IMR-90 (cell line): ENCODE results near the gene SIT1. TPM values are rescaled to one million over a fixed set of nuclear protein-coding genes. Genes with fewer than 3 reads are reported as not detected.

ENCODE experiments used
- ATAC-seq: fragments of 200-7000 bp; cut with Tn5 transposase; 2 replicates; pipeline ENCODE4 v1.9.1; 2020; ENCODE audit warnings: low read depth, mild to moderate bottlenecking, moderate library complexity
- BruUV-seq: library from RNA; stranded (reverse); fragments of 400-500 nt; replicated peaks from 2 replicates; lab custom pipeline; 2021; lab: Mats Ljungman, UMichigan
- CTCF ChIA-PET: fragments of 300-600 bp; formaldehyde crosslinking; extraction: SDS; loops from one replicate; lab custom pipeline; 2021; ENCODE audit warnings: antibody characterized with exemption; lab: Yijun Ruan, JAX
- POLR2A ChIA-PET: fragments of 300-600 bp; sonication (Branson Sonifier 250); formaldehyde crosslinking; loops from one replicate; lab custom pipeline; 2022; ENCODE audit warnings: antibody characterized with exemption; ENCODE audit not compliant: unreplicated experiment; lab: Charles Lee
- DNase-seq: peaks from one replicate; pipeline ENCODE4 v3.0.0; 2013
- H2AFZ ChIP-seq: replicated peaks from 2 replicates; pipeline ENCODE3; 2013; ENCODE audit warnings: low read length, mild to moderate bottlenecking; ENCODE audit not compliant: poor library complexity
- H2AK5ac ChIP-seq: 2 replicates; pipeline ENCODE4 v1.6.1; 2013; ENCODE audit warnings: low read depth, low read length, inconsistent platforms
- H2AK9ac ChIP-seq: replicated peaks from 2 replicates; pipeline ENCODE3; 2013; ENCODE audit warnings: mild to moderate bottlenecking, low read depth, low read length, moderate library complexity; ENCODE audit not compliant: poor library complexity
- H2BK120ac ChIP-seq: 2 replicates; pipeline ENCODE4 v1.6.1; 2013; ENCODE audit warnings: low read depth, low read length, inconsistent platforms
- H2BK15ac ChIP-seq: 3 replicates; pipeline ENCODE4 v1.6.1; 2013; ENCODE audit warnings: low read depth, low read length, inconsistent platforms
- H2BK20ac ChIP-seq: 2 replicates; pipeline ENCODE4 v1.6.1; 2013; ENCODE audit warnings: low read depth, mild to moderate bottlenecking, inconsistent platforms, low read length, moderate library complexity
- H2BK5ac ChIP-seq: 2 replicates; pipeline ENCODE4 v1.6.1; 2013; ENCODE audit warnings: mild to moderate bottlenecking, low read depth, low read length, inconsistent platforms; ENCODE audit not compliant: poor library complexity, severe bottlenecking
- H3K14ac ChIP-seq: replicated peaks from 2 replicates; pipeline ENCODE4 v1.6.1; 2013; ENCODE audit warnings: low read depth, low read length, inconsistent platforms
- H3K18ac ChIP-seq: 2 replicates; pipeline ENCODE4 v1.6.1; 2013; ENCODE audit warnings: low read depth, low read length, control low read depth
- H3K23ac ChIP-seq: 2 replicates; pipeline ENCODE4 v1.6.1; 2013; ENCODE audit warnings: low read depth, low read length, inconsistent platforms
- H3K27ac ChIP-seq: 2 replicates; pipeline ENCODE4 v1.5.1; 2013; ENCODE audit warnings: mild to moderate bottlenecking, control low read depth, low read length; ENCODE audit not compliant: insufficient read depth
- H3K27me3 ChIP-seq: 2 replicates; pipeline ENCODE4 v1.6.1; 2013; ENCODE audit warnings: low read length; ENCODE audit not compliant: control insufficient read depth, insufficient read depth
- H3K36me3 ChIP-seq: 2 replicates; pipeline ENCODE4 v1.6.1; 2013; ENCODE audit warnings: low read length, mixed read lengths; ENCODE audit not compliant: control insufficient read depth, insufficient read depth
- H3K4ac ChIP-seq: 2 replicates; pipeline ENCODE4 v1.6.1; 2013; ENCODE audit warnings: low read depth, low read length, inconsistent platforms
- H3K4me1 ChIP-seq: 2 replicates; pipeline ENCODE4 v1.6.1; 2013; ENCODE audit warnings: low read length, mixed read lengths; ENCODE audit not compliant: control insufficient read depth, insufficient read depth
- H3K4me2 ChIP-seq: 2 replicates; pipeline ENCODE4 v1.6.1; 2013; ENCODE audit warnings: low read depth, mild to moderate bottlenecking, control low read depth, low read length, moderate library complexity
- H3K4me3 ChIP-seq: 2 replicates; pipeline ENCODE4 v1.5.1; 2013; ENCODE audit warnings: low read depth, mild to moderate bottlenecking, control low read depth, low read length, moderate library complexity; ENCODE audit not compliant: insufficient read depth
- H3K56ac ChIP-seq: 2 replicates; pipeline ENCODE4 v1.6.1; 2013; ENCODE audit warnings: low read length, inconsistent platforms; ENCODE audit not compliant: insufficient read depth; ENCODE audit errors: extremely low read depth
- H3K79me1 ChIP-seq, 2 experiments: 2 replicates each; pipeline ENCODE4 v1.6.1; 2013; ENCODE audit warnings: low read length in 2 of 2, inconsistent platforms in 1 of 2, low read depth in 1 of 2
- H3K9ac ChIP-seq: 2 replicates; pipeline ENCODE4 v1.6.1; 2013; ENCODE audit warnings: low read depth, low read length, control low read depth
- H3K9me1 ChIP-seq: 2 replicates; pipeline ENCODE4 v1.6.1; 2013; ENCODE audit warnings: low read length, inconsistent platforms; ENCODE audit not compliant: insufficient read depth
- H3K9me3 ChIP-seq: 2 replicates; pipeline ENCODE4 v1.6.1; 2013; ENCODE audit warnings: low read length; ENCODE audit not compliant: control insufficient read depth, insufficient read depth
- H4K20me1 ChIP-seq: 2 replicates; pipeline ENCODE4 v1.6.1; 2013; ENCODE audit warnings: low read length, inconsistent platforms; ENCODE audit not compliant: insufficient read depth
- H4K5ac ChIP-seq: 2 replicates; pipeline ENCODE4 v1.6.1; 2013; ENCODE audit warnings: mild to moderate bottlenecking, low read depth, low read length, control low read depth
- H4K8ac ChIP-seq, 2 experiments: 2 replicates each; pipeline ENCODE4 v1.6.1; 2013; ENCODE audit warnings: low read depth in 2 of 2, low read length in 2 of 2, control low read depth in 1 of 2, inconsistent platforms in 1 of 2
- H4K91ac ChIP-seq: 2 replicates; pipeline ENCODE4 v1.6.1; 2013; ENCODE audit warnings: low read depth, low read length, inconsistent platforms; ENCODE audit not compliant: insufficient read depth
- BHLHE40 ChIP-seq: fragments of 150-350 bp; IDR thresholded peaks from 2 replicates; pipeline ENCODE4 v1.6.1; 2016; ENCODE audit warnings: mild to moderate bottlenecking, low read depth, low read length
- CEBPB ChIP-seq: IDR thresholded peaks from 2 replicates; pipeline ENCODE4 v1.6.1; 2012; ENCODE audit warnings: low read depth, low read length, improper control_type of control experiment
- CHD1 ChIP-seq: IDR thresholded peaks from 2 replicates; pipeline ENCODE4 v1.6.1; 2012; ENCODE audit warnings: low read depth, low read length, improper control_type of control experiment
- FOS ChIP-seq: fragments of 150-350 bp; IDR thresholded peaks from 2 replicates; pipeline ENCODE4 v1.6.1; 2016; ENCODE audit warnings: low read depth, low read length
- MAFK ChIP-seq: IDR thresholded peaks from 2 replicates; pipeline ENCODE4 v1.6.1; 2012; ENCODE audit warnings: low read depth, low read length, improper control_type of control experiment
- MAZ ChIP-seq: IDR thresholded peaks from 2 replicates; pipeline ENCODE4 v1.6.1; 2012; ENCODE audit warnings: low read depth, mild to moderate bottlenecking, low read length, improper control_type of control experiment, moderate library complexity, borderline replicate concordance
- NFE2L2 ChIP-seq: fragments of 150-350 bp; IDR thresholded peaks from 2 replicates; pipeline ENCODE4 v1.6.1; 2016; ENCODE audit warnings: low read depth, mild to moderate bottlenecking, low read length
- POLR2A ChIP-seq: IDR thresholded peaks from 2 replicates; pipeline ENCODE4 v1.6.1; 2012; ENCODE audit warnings: mild to moderate bottlenecking, low read depth, low read length
- RAD21 ChIP-seq: IDR thresholded peaks from 2 replicates; pipeline ENCODE4 v1.6.1; 2012; ENCODE audit warnings: low read length, improper control_type of control experiment
- RCOR1 ChIP-seq: IDR thresholded peaks from 2 replicates; pipeline ENCODE4 v1.6.1; 2012; ENCODE audit warnings: mild to moderate bottlenecking, low read length, improper control_type of control experiment; ENCODE audit not compliant: insufficient replicate concordance
- RFX5 ChIP-seq: IDR thresholded peaks from 2 replicates; pipeline ENCODE4 v1.8.0; 2012; ENCODE audit warnings: low read depth, mild to moderate bottlenecking, low read length, moderate library complexity
- WGBS, 2 experiments: methylation state at CpG; one replicate each; pipeline versions ENCODE4 v1.1.5 to v1.1.7; 2013; ENCODE audit warnings: missing lambda C conversion rate in 2 of 2; ENCODE audit not compliant: insufficient read length in 1 of 2; ENCODE audit errors: extremely low coverage in 2 of 2; 5-methylcytosine and 5-hydroxymethylcytosine counted together
- dilution Hi-C: fragments of 300-500 bp; cut with HindIII; formaldehyde crosslinking; loops from one replicate; pipeline ENCODE4 v1.14.3; 2018; ENCODE audit warnings: low sequenced_read_pairs; ENCODE audit not compliant: unreplicated experiment
- in situ Hi-C: fragments of 300-500 bp; cut with MboI; formaldehyde crosslinking; loops from 3 replicates; pipeline ENCODE4 v1.14.3; 2019; ENCODE audit warnings: low sequenced_read_pairs, inconsistent platforms, mixed read lengths
- intact Hi-C: fragments of 100-400 bp; cut with micrococcal nuclease; formaldehyde crosslinking; loops from 2 replicates; pipeline ENCODE4 v1.10.0; 2022
- polyA plus RNA-seq, 3 experiments: library from polyadenylated mRNA; depleted of rRNA; stranded (reverse); fragments of >200 nt; gene quantifications; 2 replicates each; pipeline ENCODE4 v1.2.3, GENCODE V29; 2012; ENCODE audit warnings: low replicate concordance in 1 of 3
- total RNA-seq: library from RNA; depleted of rRNA; stranded (reverse); fragments of >200 nt; gene quantifications from 2 replicates; pipeline ENCODE4 v1.2.3, GENCODE V29; 2012
- TF ChIP-seq, protein P1 (sequence below): conservative IDR thresholded peaks from 2 replicates; pipeline ENCODE4 v1.5.1; 2012; ENCODE audit warnings: mild to moderate bottlenecking, low read depth, low read length, improper control_type of control experiment
- TF ChIP-seq, protein P2 (sequence below): fragments of 150-350 bp; IDR thresholded peaks from 2 replicates; pipeline ENCODE4 v1.6.1; 2016; ENCODE audit warnings: low read depth, mild to moderate bottlenecking, low read length, moderate library complexity, borderline replicate concordance

SIT1 gene
- total and polyA plus RNA-seq, 2 of the 4 experiments (the other 2 are of a cell fraction), result not detected

DNA sequence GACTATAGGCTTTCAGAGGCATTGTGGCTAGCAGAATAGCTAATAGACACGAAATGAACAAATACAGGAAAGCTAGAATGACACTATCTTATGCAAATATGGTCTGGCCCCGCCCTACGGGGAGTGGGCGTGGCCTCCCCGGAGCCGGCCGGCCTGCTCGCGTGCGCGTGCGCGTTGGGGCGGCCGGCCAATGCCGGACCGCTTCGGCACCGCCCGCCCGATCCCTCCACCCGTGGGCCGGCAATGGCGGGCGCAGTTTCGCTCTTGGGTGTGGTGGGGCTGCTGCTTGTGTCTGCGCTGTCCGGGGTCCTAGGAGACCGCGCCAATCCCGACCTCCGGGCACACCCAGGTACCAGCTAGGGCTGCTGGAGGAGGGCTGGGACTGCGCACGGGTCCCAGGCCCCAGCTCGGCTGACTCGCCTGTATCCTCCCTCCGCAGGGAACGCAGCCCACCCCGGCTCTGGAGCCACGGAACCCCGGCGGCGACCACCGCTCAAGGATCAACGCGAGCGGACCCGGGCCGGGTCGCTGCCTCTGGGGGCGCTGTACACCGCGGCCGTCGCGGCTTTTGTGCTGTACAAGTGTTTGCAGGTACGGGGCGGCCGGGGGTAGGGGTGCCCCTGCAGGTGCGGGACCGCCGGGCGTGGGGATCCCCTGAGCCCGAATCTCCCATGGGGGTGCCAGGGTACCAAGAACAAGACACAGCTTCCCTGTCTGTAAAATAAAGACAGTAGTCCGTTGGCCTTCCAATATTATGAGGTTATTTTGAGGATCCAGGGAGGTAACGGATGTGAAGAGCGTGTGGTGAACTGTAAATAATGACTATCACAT, 7.6 kb upstream of the SIT1 start, which contains the start of gene CCDC107:
Gene CCDC107 (plus strand): TSS at position 156 of the 831 bp plus-strand sequence. CDS start 88 bp downstream, at position 244.
- ChIA-PET POLR2A (interaction anchor here (0.5 to 1.3 kb wide), 4 partner anchors 26 to 70 kb away, joined by 3 to 7 read pairs (median 6); no protein-coding TSS in a partner anchor), CTCF (interaction anchor here (0.5 to 3.1 kb wide), 12 partner anchors 10 to 327 kb away, joined by 3 to 19 read pairs (median 3); partner anchors contain the start of genes CA9, CREB3 and TLN1)
- peak within 1 kb of the TSS; percentile 78 for H3K23ac ChIP-seq
- DNase-seq (peak; percentile 81), ATAC-seq (peak; percentile 85)
- H3K27ac ChIP-seq, result peak within 1 kb of the TSS; percentile 88
- H2AFZ ChIP-seq, result peak within 1 kb of the TSS; percentile 93
- H2BK15ac ChIP-seq, result peak within 1 kb of the TSS; percentile 31; the same call in 2 of the 3 replicates
- H4K20me1 ChIP-seq, result peaks cover 3% of the 10 kb centered on the region; the same call in 1 of the 2 replicates
- peak within 1 kb of the TSS; percentile 87 for H2BK20ac ChIP-seq
- H3K4me1 ChIP-seq, result peaks cover 7% of the 10 kb centered on the region
- peaks cover 19 to 43% of the 10 kb centered on the region in 2 experiments; a peak in 3 of 4 replicates for H3K79me1 ChIP-seq
- in situ Hi-C loops (loop anchor here (10.0 kb wide), 1 partner anchor 154 kb away; no protein-coding TSS in a partner anchor), dilution Hi-C loops (no loop called here), intact Hi-C loops (loop anchor here (1.0 to 10.0 kb wide), 5 partner anchors 34 to 174 kb away; partner anchors contain the start of genes HINT2 and SPAG8)
- no peaks in the 10 kb centered on the region for H3K27me3 ChIP-seq
- no peaks in the 10 kb centered on the region for H3K9me3 ChIP-seq
- H3K56ac ChIP-seq, result peak within 1 kb of the TSS; percentile 82
- H3K9me1 ChIP-seq, result peaks cover 2% of the 10 kb centered on the region; the same call in 1 of the 2 replicates
- BruUV-seq, result no TSS peak
- peak within 1 kb of the TSS; percentile 85 for H3K9ac ChIP-seq
- peaks cover 11% of the 10 kb centered on the region for H3K36me3 ChIP-seq
- H3K4me3 ChIP-seq, result peak within 1 kb of the TSS; percentile 78
- peak within 1 kb of the TSS; percentile 90 for H2BK120ac ChIP-seq
- peak within 1 kb of the TSS; percentile 89 for H4K91ac ChIP-seq
- H2AK5ac ChIP-seq, result peak within 1 kb of the TSS; percentile 57
- H2BK5ac ChIP-seq, result peak within 1 kb of the TSS; percentile 93
- H4K8ac ChIP-seq, result peak within 1 kb of the TSS; percentile 14 to 93
- peak within 1 kb of the TSS; percentile 92 for H2AK9ac ChIP-seq
- H4K5ac ChIP-seq, result peak within 1 kb of the TSS; percentile 87
- H3K14ac ChIP-seq, result peak within 1 kb of the TSS; percentile 94
- H3K4ac ChIP-seq, result peak within 1 kb of the TSS; percentile 92
- peak within 1 kb of the TSS; percentile 84 for H3K18ac ChIP-seq
- H3K4me2 ChIP-seq, result peak within 1 kb of the TSS; percentile 70
- 0% methylated on average over 29 of the region's 67 CpGs; no CpG with 5 or more reads in 1 of the 2 experiments for WGBS, 2 experiments
- TF ChIP-seq, protein P1, sequence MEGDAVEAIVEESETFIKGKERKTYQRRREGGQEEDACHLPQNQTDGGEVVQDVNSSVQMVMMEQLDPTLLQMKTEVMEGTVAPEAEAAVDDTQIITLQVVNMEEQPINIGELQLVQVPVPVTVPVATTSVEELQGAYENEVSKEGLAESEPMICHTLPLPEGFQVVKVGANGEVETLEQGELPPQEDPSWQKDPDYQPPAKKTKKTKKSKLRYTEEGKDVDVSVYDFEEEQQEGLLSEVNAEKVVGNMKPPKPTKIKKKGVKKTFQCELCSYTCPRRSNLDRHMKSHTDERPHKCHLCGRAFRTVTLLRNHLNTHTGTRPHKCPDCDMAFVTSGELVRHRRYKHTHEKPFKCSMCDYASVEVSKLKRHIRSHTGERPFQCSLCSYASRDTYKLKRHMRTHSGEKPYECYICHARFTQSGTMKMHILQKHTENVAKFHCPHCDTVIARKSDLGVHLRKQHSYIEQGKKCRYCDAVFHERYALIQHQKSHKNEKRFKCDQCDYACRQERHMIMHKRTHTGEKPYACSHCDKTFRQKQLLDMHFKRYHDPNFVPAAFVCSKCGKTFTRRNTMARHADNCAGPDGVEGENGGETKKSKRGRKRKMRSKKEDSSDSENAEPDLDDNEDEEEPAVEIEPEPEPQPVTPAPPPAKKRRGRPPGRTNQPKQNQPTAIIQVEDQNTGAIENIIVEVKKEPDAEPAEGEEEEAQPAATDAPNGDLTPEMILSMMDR, result peak; percentile 55
- TF ChIP-seq BHLHE40, result no peak
- TF ChIP-seq POLR2A, result peak; percentile 89
- TF ChIP-seq RFX5, result no peak
- TF ChIP-seq, protein P2, sequence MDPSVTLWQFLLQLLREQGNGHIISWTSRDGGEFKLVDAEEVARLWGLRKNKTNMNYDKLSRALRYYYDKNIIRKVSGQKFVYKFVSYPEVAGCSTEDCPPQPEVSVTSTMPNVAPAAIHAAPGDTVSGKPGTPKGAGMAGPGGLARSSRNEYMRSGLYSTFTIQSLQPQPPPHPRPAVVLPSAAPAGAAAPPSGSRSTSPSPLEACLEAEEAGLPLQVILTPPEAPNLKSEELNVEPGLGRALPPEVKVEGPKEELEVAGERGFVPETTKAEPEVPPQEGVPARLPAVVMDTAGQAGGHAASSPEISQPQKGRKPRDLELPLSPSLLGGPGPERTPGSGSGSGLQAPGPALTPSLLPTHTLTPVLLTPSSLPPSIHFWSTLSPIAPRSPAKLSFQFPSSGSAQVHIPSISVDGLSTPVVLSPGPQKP, result no peak
- TF ChIP-seq FOS, result no peak
- no peak for TF ChIP-seq CEBPB
- TF ChIP-seq RCOR1, result no peak
- TF ChIP-seq MAFK, result no peak
- TF ChIP-seq MAZ, result peak; percentile 47; the same call in 1 of the 2 replicates
- no peak for TF ChIP-seq NFE2L2
- peak; percentile 46; the same call in 1 of the 2 replicates for TF ChIP-seq RAD21
- TF ChIP-seq CHD1, result no peak
